ENCODE measurements around the gene ANGEL1. TPM values are rescaled to one million over a fixed set of nuclear protein-coding genes. Genes with fewer than 3 reads are reported as not detected.

ANGEL1 gene
- total RNA-seq, 1 experiment from 2014 or later, result 2.5 TPM

Other genes starting within 250 kb of the ANGEL1 start
- gene VASH1, start 51.4 kb downstream of the ANGEL1 start, total RNA-seq (2014; rRNA removed; shearing (Covaris generic); ENCODE audit: low replicate concordance), result 2.1 and 2.8 TPM in 2 replicates
- not detected in 2 replicates for gene LRRC74A, start 13.5 kb upstream of the ANGEL1 start, total RNA-seq (2014; rRNA removed; shearing (Covaris generic); ENCODE audit: low replicate concordance)
- 18.1 and 34.9 TPM in 2 replicates for gene IRF2BPL, start 215.8 kb upstream of the ANGEL1 start, total RNA-seq (2014; rRNA removed; shearing (Covaris generic); ENCODE audit: low replicate concordance)

All from MG63 (cell line).